Right atrium auricular region (tissue), 2 donors: ENCODE data around the gene CUEDC1. TPM values are rescaled to one million over a fixed set of nuclear protein-coding genes. Genes with fewer than 3 reads are reported as not detected.

Source experiments
- DNase-seq: peaks from one replicate; pipeline ENCODE4 v3.0.0-alpha.2; 2019; ENCODE audit warnings: low spot score
- H3K27ac ChIP-seq, 2 donors: fragments of 200-600 bp; sonication (generic); 1 replicate in 1 of 2; 2 replicates in 1 of 2; pipeline ENCODE4 v1.5.1; 2016 to 2019
- H3K27me3 ChIP-seq, 2 donors: fragments of 200-600 bp; sonication (generic); one replicate each; pipeline versions ENCODE4 v1.5.1 to v1.6.0; 2017 to 2019
- H3K36me3 ChIP-seq: fragments of 200-600 bp; sonication (generic); one replicate; pipeline ENCODE4 v1.5.1; 2016
- H3K4me1 ChIP-seq, 2 donors: fragments of 200-600 bp; sonication (generic); one replicate each; pipeline versions ENCODE4 v1.5.1 to v1.6.0; 2017 to 2019
- H3K4me3 ChIP-seq, 2 donors: fragments of 200-600 bp; sonication (generic); 1 replicate in 1 of 2; 2 replicates in 1 of 2; pipeline ENCODE4 v1.5.1; 2017 to 2019; ENCODE audit warnings: mild to moderate bottlenecking in 1 of 2, moderate library complexity in 1 of 2
- H3K9me3 ChIP-seq, 2 donors: fragments of 200-600 bp; sonication (generic); one replicate each; pipeline ENCODE4 v1.5.1; 2019
- CTCF ChIP-seq, 2 donors: fragments of 200-600 bp; sonication (generic); IDR thresholded peaks; one replicate each; pipeline ENCODE4 v1.5.1; 2019; ENCODE audit warnings: antibody characterized with exemption in 2 of 2
- total RNA-seq, 2 donors: library from RNA; depleted of rRNA; stranded (reverse); fragments of >200 nt; gene quantifications; one replicate each; pipeline ENCODE4 v1.1.0, GENCODE V29; 2016

CUEDC1 gene
- total RNA-seq, 2 donors from 2014 or later, result 32.5 to 33.3 TPM

DNA sequence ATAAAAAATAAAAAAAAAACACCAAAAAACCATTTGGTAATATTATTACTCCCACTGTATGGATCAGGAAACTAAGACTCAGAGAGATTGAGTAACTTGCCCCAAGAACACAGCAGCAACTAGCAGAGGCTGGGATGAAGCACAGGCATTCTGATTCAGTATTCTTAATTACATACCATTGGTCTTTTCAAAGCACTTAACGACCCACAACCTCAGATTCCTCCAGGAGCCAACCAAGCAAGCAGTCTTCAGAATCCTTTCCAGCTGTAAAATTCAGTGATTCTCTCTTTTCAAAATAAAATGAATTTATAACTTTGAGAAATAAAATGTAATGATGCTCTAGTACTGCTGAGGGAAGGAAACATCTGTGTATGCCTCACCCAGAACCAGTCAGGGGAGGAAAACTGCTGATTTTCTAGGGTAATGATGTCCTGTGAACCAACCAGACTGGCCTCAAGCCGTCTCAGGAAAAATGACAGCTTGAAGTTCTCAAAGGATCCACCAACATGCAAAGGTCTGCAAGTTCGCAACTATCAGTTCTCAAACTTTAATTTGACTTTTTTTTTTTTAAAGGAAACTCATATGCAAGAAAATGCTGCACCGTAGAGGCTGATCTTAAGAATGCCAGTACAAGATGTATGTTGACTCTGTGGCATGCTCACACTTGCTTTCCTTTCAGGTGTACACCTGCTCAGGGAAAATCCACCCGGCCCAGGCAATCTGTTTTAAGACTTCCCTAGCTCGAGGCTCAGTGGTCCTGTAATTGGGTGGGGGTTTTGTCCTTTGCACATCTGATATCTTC is 9.0 kb downstream of the CUEDC1 start:
- H3K27me3 ChIP-seq, result no peaks in the 10 kb centered on the region
- peak overlapping the region; percentile 27 to 46 for H3K4me3 ChIP-seq
- H3K36me3 ChIP-seq, result no peaks in the 10 kb centered on the region
- no peak for DNase-seq
- peaks cover 0 to 94% of the 10 kb centered on the region in 2 donors for H3K4me1 ChIP-seq
- no peak for TF ChIP-seq CTCF (IDR thresholded peaks at IDR 0.05)
- peak overlapping the region; percentile 94 to 99 for H3K27ac ChIP-seq
- no peaks in the 10 kb centered on the region for H3K9me3 ChIP-seq

DNA sequence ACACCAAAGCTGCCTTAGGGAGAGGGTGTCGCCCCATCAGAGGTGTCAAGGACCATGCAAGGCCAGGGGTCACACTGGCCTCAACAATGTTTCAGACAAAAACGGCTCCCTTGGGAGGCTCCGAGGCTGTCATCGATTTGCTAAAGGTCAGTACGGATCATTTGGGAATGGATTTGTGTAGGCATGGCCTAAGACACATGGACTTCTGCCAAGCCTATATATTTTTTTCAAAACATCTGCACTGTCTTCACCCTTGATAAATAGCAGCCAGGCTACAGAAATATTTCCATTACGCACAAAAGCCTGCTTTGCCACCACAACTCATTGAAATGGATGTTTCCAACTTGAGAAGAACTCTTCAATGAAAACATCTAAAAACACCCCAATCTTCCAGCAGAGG is 10.3 kb downstream of the CUEDC1 start:
- H3K27ac ChIP-seq, result peak overlapping the region; percentile 14 to 27
- no peak for TF ChIP-seq CTCF (IDR thresholded peaks at IDR 0.05)
- no peaks in the 10 kb centered on the region for H3K36me3 ChIP-seq
- no peaks in the 10 kb centered on the region for H3K9me3 ChIP-seq
- no peaks in the 10 kb centered on the region for H3K27me3 ChIP-seq
- no peak for DNase-seq
- peaks cover 0 to 94% of the 10 kb centered on the region in 2 donors for H3K4me1 ChIP-seq
- H3K4me3 ChIP-seq, result no peak overlapping the region

DNA sequence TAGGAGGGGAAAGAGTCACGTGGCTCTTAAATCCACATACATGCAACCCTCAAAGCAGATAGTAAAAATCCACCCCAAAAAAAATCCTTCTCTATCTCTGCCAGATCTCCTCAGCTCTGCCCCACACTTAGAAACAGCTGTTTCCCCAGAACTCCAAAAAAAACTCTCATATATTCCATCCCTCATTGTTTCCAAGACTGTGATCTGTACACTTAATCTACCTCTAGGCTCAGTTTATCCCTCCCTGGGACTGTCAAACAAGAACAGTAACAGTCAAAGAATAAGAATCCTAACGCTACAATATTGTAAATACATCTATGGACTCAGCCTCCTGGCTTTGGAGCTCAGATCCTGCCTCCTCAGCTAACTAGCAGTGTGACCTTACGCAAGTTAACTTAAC is 11.6 kb downstream of the CUEDC1 start:
- Histone ChIP-seq H3K4me1 (peaks cover 0 to 94% of the 10 kb centered on the region in 2 donors), H3K4me3 (no peak overlapping the region), H3K27me3 (no peaks in the 10 kb centered on the region), H3K9me3 (no peaks in the 10 kb centered on the region), H3K27ac (peak overlapping the region; percentile 37 to 45), H3K36me3 (no peaks in the 10 kb centered on the region)
- TF ChIP-seq CTCF (IDR thresholded peaks at IDR 0.05), result no peak
- DNase-seq, result no peak

DNA sequence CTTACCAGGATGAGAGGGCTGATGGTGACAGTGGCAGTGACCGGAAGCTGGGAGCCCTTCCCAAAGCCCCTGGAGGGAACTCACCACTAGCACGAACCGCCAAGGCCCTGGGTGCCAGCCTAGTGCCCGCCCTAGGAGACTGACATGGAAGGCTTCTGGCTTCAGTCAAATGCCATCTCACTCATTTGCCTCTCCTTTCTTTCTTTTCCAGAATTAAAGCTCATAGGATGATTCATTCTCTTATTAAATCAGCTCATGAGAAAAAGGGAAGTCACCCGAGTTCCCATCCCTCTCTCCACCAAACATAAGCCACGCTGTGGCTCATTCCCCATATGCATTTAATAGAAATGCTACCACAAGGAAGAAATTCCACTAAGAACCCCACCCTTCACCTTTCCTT is 12.1 kb downstream of the CUEDC1 start:
- Histone ChIP-seq H3K9me3 (no peaks in the 10 kb centered on the region), H3K4me1 (peaks cover 0 to 94% of the 10 kb centered on the region in 2 donors), H3K27me3 (no peaks in the 10 kb centered on the region), H3K4me3 (no peak overlapping the region), H3K36me3 (no peaks in the 10 kb centered on the region), H3K27ac (peak overlapping the region; percentile 37 to 45)
- DNase-seq, result no peak
- TF ChIP-seq CTCF (IDR thresholded peaks at IDR 0.05), result no peak

GRCh38 chr17:57941384-57942370 is 13.5 kb downstream of the CUEDC1 start:
- Histone ChIP-seq H3K36me3 (no peaks in the 10 kb centered on the region), H3K27ac (peak overlapping the region; percentile 66 to 78), H3K9me3 (no peaks in the 10 kb centered on the region), H3K4me1 (peaks cover 0 to 94% of the 10 kb centered on the region in 2 donors), H3K27me3 (no peaks in the 10 kb centered on the region), H3K4me3 (no peak overlapping the region)
- DNase-seq, result no peak
- TF ChIP-seq CTCF (IDR thresholded peaks at IDR 0.05), result no peak
